PC-9 (cell line): ENCODE measurements around the gene KLHL25.

ENCODE experiments used
- EZH2 ChIP-seq: fragments of 200-600 bp; sonication (generic); IDR thresholded peaks from 2 replicates; pipeline ENCODE4 v1.8.0; 2017; ENCODE audit warnings: antibody characterized with exemption, low read depth
- TF ChIP-seq, protein P1 (sequence below): fragments of 200-600 bp; sonication (generic); conservative IDR thresholded peaks from 2 replicates; pipeline ENCODE4 v1.6.1; 2017; ENCODE audit warnings: mixed run types, antibody characterized with exemption, mild to moderate bottlenecking, moderate library complexity

- TF ChIP-seq, protein P1, sequence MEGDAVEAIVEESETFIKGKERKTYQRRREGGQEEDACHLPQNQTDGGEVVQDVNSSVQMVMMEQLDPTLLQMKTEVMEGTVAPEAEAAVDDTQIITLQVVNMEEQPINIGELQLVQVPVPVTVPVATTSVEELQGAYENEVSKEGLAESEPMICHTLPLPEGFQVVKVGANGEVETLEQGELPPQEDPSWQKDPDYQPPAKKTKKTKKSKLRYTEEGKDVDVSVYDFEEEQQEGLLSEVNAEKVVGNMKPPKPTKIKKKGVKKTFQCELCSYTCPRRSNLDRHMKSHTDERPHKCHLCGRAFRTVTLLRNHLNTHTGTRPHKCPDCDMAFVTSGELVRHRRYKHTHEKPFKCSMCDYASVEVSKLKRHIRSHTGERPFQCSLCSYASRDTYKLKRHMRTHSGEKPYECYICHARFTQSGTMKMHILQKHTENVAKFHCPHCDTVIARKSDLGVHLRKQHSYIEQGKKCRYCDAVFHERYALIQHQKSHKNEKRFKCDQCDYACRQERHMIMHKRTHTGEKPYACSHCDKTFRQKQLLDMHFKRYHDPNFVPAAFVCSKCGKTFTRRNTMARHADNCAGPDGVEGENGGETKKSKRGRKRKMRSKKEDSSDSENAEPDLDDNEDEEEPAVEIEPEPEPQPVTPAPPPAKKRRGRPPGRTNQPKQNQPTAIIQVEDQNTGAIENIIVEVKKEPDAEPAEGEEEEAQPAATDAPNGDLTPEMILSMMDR, result no peak
- TF ChIP-seq EZH2, result no peak
These were observed 10.7 kb upstream of the KLHL25 start for GRCh38 chr15:85805420-85805819.
